Measurements from ENCODE around the gene CSF3.

DNA sequence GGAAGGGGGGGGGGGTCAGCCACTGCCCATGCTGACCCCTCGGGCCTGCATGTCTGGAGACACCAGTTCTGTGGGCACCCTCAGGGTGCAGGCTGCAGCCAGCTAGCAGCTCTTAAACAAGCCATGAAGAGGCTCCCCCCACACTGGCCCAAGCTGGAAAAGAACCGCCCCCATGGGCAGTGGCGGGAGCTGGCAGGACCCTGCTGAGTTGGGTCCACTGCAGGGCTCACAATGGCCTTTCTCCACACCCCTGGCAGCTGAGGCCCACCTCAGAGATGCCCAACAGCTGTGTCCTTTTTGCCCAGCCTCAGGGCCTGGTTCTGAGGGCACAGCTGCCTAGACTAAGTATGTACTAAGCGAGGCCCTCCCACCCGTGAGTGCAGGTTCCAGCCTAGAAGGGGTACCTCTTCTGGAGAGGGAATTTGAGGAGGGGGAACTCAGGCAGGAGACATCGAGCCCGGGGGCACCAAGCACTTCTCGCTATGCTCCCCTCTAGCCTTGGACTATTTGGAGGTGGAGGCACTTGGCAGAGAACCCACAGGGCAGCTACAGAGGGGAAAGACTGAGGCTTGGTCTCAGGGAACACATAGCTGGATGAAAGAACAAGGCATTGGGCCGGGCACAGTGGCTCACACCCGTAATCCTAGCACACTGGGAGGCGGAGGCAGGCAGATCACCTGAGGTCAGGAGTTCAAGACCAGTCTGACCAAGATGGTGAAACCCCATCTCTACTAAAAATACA lies 50.7 kb downstream of the CSF3 start:
- TF ChIP-seq, protein P1, sequence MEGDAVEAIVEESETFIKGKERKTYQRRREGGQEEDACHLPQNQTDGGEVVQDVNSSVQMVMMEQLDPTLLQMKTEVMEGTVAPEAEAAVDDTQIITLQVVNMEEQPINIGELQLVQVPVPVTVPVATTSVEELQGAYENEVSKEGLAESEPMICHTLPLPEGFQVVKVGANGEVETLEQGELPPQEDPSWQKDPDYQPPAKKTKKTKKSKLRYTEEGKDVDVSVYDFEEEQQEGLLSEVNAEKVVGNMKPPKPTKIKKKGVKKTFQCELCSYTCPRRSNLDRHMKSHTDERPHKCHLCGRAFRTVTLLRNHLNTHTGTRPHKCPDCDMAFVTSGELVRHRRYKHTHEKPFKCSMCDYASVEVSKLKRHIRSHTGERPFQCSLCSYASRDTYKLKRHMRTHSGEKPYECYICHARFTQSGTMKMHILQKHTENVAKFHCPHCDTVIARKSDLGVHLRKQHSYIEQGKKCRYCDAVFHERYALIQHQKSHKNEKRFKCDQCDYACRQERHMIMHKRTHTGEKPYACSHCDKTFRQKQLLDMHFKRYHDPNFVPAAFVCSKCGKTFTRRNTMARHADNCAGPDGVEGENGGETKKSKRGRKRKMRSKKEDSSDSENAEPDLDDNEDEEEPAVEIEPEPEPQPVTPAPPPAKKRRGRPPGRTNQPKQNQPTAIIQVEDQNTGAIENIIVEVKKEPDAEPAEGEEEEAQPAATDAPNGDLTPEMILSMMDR (conservative IDR thresholded peaks at IDR 0.05; ENCODE audit: low read length) = no peak
- no peak for TF ChIP-seq EZH2phosphoT487 (IDR thresholded peaks at IDR 0.05; ENCODE audit: borderline replicate concordance, low read depth, low read length)
